Forelimb muscle (tissue), 1 donor: ENCODE measurements around the gene KRTAP10-6. TPM values are rescaled to one million over a fixed set of nuclear protein-coding genes. Genes with fewer than 3 reads are reported as not detected.
"Not testable (repeated sequence)": the region's sequence is repeated elsewhere in the genome, so short reads cannot be mapped to it uniquely, and the experiment has no call there.

Source experiments
- DNase-seq: peaks from one replicate; pipeline ENCODE4 v3.0.0-alpha.2; 2013; ENCODE audit warnings: low read depth
- polyA plus RNA-seq: library from polyadenylated mRNA; unstranded; fragments of 120-200 nt; gene quantifications from one replicate; pipeline ENCODE4 v1.2.1, GENCODE V29; 2013; ENCODE audit not compliant: insufficient read length

Gene KRTAP10-6
- polyA plus RNA-seq, 1 donor: not detected

DNA sequence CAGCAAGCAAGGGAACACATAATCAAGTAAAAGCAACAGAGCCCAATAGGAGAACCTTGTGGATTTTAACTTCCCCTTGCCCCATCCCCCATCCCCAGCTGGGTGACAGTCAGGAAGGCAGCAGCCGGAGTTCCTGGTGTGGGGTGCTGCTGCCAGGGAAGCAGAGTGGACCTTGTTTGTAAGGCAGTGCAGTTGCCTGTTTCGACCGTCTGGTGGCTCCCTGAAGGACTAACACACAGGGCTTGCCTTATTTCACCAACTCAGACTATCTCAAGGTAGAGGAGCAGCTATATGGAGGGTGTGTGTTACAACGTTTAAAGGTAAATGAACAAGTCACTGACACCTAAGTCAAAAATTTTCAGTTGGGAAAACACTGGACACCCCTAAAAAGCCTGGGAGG lies 26.2 kb upstream of the KRTAP10-6 start:
- DNase-seq: no peak

DNA sequence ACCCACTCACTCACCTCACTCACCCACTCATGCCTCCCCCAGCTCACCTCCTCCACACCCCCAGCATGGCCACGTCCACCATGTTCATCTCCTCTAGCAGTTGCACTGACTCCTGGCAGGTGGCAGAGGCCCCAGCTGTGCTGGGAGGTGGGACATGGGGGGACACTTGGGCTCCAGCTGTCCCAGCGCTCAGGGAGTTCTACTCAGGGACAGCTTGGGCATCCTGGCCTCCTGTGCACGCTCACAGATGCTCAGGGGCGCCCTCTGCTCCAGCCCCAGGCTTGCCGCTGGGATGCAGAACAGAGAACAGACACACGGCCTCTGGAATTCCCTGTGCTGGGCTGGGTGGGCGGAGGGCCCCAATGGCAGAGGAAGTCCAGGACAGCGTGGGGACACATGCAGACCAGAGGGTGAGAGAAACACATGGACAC lies 24.8 kb upstream of the KRTAP10-6 start:
- no peak for DNase-seq

DNA sequence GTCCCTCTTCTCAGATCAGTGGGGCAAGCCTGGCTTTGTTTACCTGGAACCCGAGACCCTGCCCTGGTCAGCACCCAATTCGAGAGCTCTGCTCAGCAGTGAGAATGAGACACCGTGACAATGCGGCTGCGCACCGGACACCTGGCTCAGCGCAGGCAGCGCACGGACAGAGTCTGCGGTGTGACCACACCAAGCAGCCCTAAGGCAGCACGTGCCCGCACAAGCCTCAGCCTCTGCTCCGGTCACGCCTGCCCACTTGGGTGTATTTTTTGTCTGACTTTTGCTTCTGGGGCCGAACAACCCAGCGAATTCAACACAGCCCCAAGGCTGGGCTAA lies 24.3 kb upstream of the KRTAP10-6 start:
- no peak for DNase-seq

DNA sequence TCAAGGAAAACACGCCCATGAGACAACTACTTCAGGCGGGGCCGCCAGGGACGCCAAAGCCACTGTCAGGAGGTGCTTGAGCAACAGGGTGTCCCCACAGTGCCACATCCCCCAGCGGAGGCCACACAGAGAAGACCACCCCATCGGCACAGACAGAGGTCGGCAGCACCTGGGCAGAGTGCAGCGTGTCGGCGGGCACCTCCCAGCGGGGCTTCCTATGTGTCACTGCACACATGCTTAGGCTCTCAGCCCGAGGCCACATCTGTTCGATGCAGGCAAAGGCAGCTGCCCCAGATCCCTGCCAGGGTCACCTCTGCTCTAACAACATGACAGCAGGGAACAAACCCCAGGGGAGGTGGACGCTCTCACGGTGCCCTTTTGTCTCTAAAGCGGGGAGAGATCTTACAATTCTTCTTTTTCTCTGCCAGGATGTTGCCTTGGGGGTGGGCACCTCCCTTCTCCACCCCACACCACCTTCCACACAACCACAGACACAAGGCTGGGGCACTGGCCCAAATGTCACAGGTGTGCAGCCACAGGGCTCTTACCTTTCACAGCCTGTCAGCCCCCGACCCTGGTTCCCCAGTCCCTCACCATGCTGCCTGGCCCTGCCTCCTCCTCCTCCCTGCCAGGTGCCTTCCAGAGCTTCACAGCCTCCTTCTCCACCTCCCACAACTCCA lies 23.7 kb upstream of the KRTAP10-6 start:
- DNase-seq: no peak

DNA sequence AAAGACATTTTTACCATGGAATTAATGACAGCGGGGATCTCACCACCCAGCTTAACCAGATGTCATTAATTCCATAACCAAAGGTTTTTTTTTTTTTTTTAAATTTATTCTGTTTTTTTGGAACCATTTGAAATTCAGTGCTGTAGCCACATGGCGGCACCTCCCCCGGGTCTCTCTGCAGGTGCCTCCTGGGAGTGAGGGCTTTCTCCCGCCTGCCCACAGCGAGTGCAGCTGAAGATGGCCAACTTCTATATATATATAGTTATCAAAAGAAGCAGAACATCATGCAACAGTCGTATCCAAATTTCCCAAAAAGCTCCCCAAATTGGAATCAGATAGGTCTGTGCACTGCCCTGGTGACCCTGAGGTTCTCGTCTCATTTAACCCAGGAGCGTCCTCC lies 23.2 kb upstream of the KRTAP10-6 start:
- DNase-seq: no peak

DNA sequence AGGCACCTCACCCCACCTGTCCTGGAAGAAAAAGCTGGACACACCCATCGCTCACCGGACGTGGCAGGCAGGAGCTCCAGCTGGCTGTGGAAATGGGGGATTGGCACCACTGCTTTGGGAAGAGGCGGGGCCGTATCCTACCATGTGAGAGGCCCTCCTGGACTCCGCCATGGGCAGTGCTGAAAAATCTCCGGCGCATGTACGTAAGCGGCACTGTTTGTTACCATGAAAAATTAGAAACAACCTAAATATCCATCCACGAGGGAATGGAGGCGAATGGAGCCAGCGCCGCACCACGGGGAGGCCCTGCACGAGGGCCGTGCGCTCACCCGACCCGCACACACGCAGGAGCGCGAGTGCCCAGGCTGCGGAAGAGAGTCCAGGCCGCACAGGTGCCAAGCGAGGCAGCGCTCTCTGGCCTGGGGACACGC lies 22.7 kb upstream of the KRTAP10-6 start:
- DNase-seq: no peak

DNA sequence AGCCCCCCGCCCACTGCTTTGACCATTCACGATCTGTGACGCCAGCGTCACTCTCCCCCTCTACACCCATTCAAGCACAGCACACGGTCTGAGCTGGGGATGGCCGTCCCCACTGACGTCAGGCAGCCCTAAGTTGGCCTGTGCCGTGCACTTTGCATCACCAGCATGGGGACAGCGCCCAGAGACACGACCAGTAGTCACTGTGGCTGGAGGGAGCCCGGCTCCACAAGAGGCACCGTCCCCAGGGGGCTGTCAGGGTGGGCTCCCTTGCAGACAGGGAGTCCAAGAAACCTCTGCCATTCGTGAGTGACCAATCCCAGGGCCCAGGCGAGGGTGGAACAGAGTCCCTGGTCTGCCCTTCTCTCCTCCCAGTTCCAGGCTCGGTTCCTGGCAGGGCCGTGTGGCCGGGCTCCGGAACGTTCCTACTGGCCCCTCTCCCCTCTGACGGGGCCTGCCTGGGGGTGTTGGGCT lies 21.9 kb upstream of the KRTAP10-6 start:
- no peak for DNase-seq

DNA sequence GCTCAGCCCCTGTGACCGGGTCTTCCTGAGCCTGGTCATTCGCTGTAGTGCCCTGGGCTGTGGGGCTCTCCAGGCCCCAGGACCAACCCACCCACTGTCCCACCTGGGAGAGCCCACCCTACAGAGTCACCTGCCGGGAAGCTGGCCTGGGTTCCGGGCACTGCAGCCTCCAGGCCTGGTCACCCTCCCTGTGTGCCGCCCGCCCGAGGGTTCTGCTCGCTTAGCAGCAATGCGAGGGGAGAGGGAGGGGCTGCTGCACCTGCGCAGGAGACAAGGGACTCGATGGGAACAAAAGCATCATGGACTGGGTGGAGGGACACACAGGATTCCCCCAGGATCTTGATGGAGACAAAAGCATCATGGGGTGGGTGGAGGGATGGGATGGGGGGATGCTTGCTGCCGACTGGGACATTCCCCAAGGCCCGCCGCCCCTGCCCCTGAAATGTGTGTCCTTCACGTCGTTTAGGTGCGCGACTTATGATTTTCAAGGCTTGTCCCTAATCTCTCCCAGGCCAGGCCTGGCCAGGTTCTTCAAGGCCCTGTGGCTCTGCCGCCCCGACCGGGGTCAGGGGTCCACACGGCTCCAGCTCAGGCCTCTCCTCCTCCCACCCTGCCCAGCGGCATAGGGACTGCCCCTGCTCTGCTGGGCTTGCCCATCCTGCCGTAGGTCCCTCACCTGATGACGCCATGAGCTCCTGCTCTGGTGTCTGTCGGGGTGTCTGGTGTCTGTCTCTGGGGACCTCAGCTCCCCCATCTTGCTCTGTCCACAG lies 21.3 kb upstream of the KRTAP10-6 start:
- DNase-seq: no peak

DNA sequence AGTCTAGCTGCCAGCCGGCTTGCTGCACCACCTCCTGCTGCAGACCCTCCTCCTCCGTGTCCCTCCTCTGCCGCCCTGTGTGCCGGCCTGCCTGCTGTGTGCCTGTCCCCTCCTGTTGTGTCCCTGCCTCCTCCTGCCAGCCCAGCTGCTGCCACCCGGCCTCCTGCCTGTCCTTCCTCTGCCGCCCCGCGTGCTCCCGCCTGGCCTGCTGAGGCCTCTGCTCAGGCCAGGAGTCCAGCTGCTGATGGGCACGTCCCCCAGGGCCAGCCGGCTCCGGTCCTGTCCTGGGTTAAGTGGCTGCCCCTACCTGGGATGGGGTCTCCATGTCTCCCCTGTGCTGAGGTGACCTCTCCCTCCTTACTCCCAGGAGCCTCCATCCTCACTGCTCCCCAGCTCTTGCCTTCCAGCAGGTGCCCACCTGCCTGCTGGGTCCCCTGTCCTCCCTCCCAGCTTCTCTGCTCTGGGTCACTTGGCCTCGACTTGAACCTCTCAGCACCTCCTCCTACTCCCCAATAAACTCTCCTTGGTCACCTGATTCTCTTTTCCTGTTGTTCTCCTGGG lies 20.4 kb upstream of the KRTAP10-6 start:
- no peak for DNase-seq

DNA sequence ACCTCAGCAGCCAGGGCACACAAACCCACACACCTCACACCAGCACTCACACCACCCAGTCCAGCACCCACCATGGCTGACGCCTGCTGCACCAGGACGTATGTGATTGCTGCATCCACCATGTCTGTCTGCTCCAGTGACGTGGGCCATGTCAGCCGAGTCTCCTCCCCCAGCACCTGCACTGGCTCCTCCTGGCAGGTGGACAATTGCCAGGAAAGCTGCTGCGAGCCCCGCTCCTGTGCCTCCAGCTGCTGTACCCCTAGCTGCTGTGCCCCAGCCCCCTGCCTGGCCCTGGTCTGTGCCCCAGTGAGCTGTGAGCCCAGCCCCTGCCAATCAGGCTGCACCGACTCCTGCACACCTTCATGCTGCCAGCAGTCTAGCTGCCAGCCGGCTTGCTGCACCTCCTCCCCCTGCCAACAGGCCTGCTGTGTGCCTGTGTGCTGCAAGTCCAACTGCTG lies 19.8 kb upstream of the KRTAP10-6 start, which contains the start of gene KRTAP10-8:
TSS of gene KRTAP10-8 (plus strand) at position 51 of the 458 bp plus-strand sequence. CDS start at position 73, 22 bp downstream.
- DNase-seq: no peak

DNA sequence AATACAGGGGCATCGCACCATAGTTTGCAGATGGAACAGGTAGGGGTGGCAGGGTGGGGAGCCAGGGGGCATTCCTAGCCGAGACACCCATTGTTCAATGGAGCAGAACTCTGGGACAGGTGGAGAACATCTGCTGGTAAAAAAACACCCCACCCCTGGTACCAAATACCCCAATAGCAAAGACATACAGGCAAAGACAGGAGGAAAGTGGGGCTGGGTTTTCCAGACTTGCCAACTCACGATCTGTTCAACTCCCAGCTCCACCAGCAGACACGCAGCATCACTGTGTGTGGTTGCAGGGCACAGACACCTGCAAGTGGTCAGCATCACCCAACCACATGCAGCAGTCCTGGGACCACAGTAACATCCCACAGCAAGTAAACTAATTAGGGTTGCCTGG lies 19.2 kb upstream of the KRTAP10-6 start:
- DNase-seq: no peak

DNA sequence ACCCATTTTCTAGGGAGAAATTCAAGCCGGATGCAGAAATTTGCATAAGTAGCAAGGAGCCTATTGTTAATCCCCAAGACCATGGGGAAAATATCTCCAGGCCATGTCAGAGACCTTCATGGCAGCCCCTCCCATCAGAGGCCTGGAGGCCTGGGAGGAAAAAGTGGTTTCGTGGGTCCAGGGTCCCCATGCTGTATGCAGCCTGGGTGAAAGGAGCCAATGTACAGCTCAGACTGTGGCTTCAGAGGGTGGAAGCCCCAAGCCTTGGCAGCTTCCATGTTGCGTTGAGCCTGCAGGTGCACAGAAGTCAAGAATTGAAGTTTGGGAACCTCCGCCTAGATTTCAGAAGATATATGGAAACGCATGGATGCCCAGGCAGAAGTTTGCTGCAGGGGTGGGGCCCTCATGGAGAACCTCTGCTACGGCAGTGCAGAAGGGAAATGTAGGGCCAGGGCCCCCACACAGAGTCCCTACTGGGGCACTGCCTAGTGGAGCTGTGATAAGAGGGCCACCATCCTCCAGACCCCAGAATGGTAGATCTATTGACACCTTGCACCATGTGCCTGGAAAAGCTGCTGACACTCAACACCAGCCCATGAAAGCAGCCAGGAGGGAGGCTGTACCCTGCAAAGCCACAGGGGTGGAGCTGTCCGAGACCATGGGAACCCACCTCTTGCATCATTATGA lies 18.0 kb upstream of the KRTAP10-6 start:
- DNase-seq: not testable (repeated sequence)

DNA sequence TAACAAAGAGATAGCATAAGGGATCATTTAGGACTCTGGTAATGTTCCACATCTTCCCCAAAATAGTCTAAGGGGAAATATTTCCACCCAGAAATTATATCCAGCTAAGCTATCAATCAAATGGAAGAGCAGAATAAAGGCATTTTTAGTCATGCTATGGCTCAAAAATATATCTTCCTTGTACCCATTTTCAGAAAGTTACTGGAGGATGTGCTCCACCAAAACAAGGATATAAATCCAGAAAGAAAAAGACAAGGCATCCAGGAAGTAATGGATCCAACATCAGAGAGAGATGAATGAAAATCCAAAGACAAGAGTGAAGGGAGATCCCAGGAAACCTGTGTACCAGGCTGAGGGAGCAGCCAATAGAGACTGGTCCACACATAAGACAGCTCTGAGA lies 16.9 kb upstream of the KRTAP10-6 start:
- DNase-seq: no peak

DNA sequence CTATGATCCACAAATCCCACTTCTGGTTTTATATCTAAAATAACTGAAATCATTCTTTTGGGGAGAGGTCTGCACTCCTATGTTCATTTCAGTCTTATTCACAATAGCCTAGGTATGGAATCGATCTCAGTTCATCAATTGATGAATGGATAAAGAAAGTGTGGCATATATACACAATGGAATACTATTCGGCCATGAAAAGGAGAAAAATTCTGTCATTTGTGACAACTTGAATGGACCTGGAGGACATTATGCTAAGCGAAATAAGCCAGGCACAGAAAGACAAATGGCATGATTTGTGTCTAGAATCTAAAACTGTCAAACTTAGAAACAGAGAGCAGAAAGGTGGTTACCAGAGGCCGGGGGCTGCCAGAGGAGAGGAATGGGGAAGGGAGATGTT lies 14.2 kb upstream of the KRTAP10-6 start:
- DNase-seq: no peak

DNA sequence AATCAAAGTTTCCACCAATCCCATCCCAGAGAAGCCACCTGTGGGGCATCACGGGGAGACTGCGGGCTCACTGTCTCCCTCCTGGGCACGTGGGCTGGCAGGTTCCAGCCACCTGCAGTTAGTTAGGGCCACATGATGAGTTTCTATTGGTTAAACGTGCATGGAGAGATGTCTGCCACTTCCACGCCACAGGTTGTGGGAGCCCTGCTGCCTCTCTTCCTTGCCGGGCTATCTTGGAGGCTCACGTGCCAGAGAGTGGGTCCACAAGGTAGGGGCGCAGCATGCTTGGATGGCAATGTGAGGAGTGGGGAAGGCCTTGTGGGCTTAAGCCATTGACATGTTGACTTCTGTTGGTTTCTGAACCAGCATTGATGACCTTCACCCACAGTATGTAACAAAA lies 11.6 kb upstream of the KRTAP10-6 start:
- DNase-seq: no peak

DNA sequence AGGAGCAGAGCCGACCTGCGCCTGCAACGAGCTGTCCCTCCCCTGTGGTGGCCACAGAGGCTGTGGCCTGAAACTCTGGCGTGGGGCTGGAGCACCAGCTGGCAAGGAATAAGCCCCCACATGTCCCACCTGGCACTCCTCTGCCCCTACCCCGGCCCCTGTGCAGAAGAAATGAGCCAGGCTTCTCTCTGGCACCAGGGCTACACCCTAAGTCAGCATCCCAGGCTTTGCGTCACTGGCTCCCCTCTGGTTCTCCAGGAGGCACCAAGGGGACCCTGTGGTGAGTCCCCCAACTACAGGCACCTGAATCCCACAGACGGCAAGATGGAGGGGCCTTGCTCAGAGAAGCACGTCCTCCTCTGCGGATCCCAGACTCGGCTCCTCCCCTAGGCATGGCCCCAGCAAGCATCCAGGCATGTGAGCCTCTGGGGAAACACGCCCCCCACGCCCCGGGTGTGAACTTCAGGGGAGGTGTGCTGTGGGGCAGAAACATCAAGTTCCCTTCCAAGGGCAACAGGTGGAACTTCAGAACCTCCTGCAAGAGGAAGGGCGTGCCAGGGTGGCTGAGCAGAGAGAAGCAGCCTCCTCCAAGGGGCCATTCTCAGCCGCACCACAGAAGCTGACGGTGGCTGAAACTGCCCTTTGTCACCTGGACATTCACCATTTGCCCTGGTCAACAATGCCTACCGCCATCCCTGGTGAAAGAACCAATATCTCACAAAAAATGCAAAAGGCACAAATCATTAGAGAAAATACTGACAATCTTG lies 11.0 kb upstream of the KRTAP10-6 start:
- DNase-seq: no peak

DNA sequence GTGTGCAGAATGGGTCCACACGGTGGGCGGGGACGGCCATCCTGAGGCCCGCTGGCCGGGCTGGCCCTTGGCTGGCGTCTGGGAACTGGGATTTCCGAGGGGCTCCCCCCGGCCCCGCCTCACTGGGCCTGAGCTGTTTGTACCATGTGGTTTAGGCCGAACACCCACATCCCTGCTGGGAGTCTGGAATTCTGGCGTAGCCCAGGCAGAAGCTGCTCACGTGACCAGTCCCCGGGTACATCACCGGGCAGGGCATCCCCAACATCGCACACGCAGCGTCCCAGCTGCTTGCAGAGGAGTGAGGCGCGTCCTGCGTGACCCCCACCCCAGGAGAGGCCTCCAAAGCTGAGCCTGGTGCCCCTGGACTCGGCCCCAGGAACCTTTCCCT lies 10.2 kb upstream of the KRTAP10-6 start:
- no peak for DNase-seq

DNA sequence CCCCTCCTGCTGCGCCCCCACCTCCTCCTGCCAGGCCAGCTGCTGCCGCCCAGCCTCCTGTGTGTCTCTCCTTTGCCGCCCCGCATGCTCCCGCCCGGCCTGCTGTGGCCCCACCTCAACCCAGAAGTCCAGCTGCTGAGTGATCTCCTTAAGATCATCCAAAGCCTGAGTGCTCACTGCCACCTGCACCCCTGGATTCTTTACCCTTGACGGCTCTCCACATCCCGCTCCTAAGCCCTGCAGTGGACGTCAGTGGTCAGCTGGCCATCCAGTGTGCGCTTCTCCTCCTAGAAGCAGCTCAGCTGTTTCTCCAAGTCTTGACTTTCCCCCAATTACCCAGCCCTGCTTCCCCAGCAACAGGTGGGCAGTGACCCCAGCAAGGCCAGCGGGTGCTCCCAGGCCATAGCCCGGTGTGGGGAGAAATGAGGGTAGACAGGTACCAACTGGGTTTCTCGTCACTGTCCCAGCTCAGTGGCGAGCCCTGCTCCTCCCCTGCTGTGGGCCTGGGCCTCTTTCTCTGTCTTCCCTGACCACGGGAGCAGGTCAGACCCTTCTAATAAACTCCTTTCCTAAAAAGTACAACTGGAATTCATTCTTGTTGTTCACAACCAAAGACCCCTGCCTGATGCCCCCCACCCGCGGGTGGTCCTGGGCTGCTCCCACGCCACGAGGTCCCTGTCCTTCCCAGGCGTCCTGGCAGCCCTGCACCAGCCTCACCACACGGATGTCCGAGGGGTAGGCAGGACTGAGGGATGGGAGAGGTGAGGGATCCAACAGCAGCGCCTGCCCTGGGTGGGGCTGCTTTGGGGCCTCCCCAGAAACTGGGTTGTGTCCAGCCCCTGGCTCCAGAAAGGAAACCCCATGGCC lies 9.5 kb upstream of the KRTAP10-6 start:
- no peak for DNase-seq

DNA sequence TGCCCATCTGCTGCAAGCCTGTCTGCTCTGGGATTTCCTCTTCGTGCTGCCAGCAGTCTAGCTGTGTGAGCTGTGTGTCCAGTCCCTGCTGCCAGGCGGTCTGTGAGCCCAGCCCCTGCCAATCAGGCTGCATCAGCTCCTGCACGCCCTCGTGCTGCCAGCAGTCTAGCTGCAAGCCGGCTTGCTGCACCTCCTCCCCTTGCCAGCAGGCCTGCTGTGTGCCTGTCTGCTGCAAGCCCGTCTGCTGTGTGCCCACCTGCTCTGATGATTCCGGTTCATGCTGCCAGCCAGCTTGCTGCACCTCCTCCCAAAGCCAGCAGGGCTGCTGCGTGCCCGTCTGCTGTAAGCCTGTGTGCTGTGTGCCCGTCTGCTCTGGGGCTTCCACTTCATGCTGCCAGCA lies 8.8 kb upstream of the KRTAP10-6 start:
- DNase-seq: not testable (repeated sequence)
